Measurements from ENCODE around the gene NR4A3. TPM values are rescaled to one million over a fixed set of nuclear protein-coding genes. Genes with fewer than 3 reads are reported as not detected.

The NR4A3 gene
- total and polyA plus RNA-seq, 10 of the 15 experiments (the other 5 are each of a cell fraction or from before 2014, with no cell fraction given), result 0.04 to 2.1 (median 0.64) TPM; not detected in 1

- TF ChIP-seq ATF3 (IDR thresholded peaks at IDR 0.05; ENCODE audit: borderline replicate concordance, extremely low read depth, low read depth, low read length), result no peak
- no peak for TF ChIP-seq ZSCAN29 (IDR thresholded peaks at IDR 0.05)
- no peak for TF ChIP-seq TBL1XR1 (IDR thresholded peaks at IDR 0.05; ENCODE audit: low read depth, low read length)
- no peak; the same call in 1 of the 2 replicates for TF ChIP-seq CHD2 (IDR thresholded peaks at IDR 0.05; ENCODE audit: borderline replicate concordance, low read depth, low read length)
- no peak for TF ChIP-seq USF2 (IDR thresholded peaks at IDR 0.05; ENCODE audit: borderline replicate concordance, low read depth, low read length)
- no peak for TF ChIP-seq ZBTB40 (IDR thresholded peaks at IDR 0.05; ENCODE audit: borderline replicate concordance)
- no peak for TF ChIP-seq RAD21 (IDR thresholded peaks at IDR 0.05; ENCODE audit: insufficient read depth, low read depth, low read length)
Measured at GRCh38 chr9:99821396-99822108, at the start of gene NR4A3 (continued).

Data from GM12878 (cell line).